GM12878 (cell line): ENCODE measurements around the gene DNASE1L3.

ENCODE experiments used
- ATF3 ChIP-seq: IDR thresholded peaks from 2 replicates; pipeline ENCODE4 v1.6.1; 2011; ENCODE audit warnings: low read depth, mild to moderate bottlenecking, low read length, moderate library complexity, borderline replicate concordance; ENCODE audit errors: extremely low read depth
- CEBPB ChIP-seq, 2 experiments: fragments of 150-350 bp in 1 of 2; IDR thresholded peaks; 2 replicates each; pipeline ENCODE4 v1.6.1; 2012 to 2014; ENCODE audit warnings: low read depth in 2 of 2, low read length in 2 of 2, borderline replicate concordance in 1 of 2, inconsistent platforms in 1 of 2
- CHD4 ChIP-seq: fragments of 200-600 bp; sonication (generic); IDR thresholded peaks from 2 replicates; pipeline ENCODE4 v1.6.1; 2016; ENCODE audit warnings: mild to moderate bottlenecking
- POLR2A ChIP-seq: IDR thresholded peaks from 2 replicates; pipeline ENCODE4 v1.6.1; 2011; ENCODE audit warnings: low read depth, mild to moderate bottlenecking, low read length
- RFX5 ChIP-seq: IDR thresholded peaks from 2 replicates; pipeline ENCODE4 v1.6.1; 2011; ENCODE audit warnings: low read depth, low read length, improper control_type of control experiment
- TF ChIP-seq, protein P1 (sequence below), 3 experiments: IDR thresholded peaks in 2 of 3; conservative IDR thresholded peaks in 1 of 3; 2 replicates each; pipeline ENCODE4 v1.5.1; 2011; ENCODE audit warnings: low read depth in 3 of 3, low read length in 3 of 3, mild to moderate bottlenecking in 3 of 3, control low read depth in 2 of 3, moderate library complexity in 2 of 3, inconsistent platforms in 1 of 3, mixed read lengths in 1 of 3; ENCODE audit not compliant: control insufficient read depth in 2 of 3, insufficient read depth in 1 of 3; ENCODE audit errors: extremely low read depth in 1 of 3
- TF ChIP-seq, protein P2 (sequence below): IDR thresholded peaks from 2 replicates; pipeline ENCODE4 v1.6.1; 2012; ENCODE audit warnings: low read depth, low read length, improper control_type of control experiment

DNA sequence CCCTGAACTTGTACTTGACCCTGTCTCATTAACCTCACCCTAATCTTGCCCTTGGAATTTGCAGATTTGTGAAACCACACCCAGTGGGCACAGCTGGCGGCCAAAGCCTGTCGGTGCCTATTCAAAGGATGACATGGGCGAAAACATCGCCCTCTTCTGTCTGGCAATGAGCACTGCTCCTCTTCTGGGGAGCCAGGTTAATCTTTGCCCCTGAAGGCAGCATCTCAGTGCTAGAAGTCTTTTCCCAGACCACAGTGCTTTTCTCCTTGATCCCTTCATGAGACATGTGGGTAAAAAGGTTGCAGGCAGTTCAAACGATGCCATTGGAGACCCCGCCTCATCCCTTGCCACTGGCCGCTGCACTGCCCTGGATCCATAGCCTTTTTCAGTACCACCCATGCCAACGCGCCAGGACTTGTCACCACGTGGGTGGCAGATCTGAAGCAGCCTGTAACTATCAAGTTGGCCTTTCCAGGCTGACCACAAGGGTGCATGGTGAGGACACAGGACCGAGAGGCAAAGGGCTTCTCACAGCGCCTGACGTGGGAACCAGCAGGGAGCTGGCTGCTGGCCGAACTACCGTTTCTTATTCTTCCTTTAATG lies 6.5 kb upstream of the DNASE1L3 start:
- TF ChIP-seq POLR2A (no peak), ATF3 (no peak), CEBPB (IDR thresholded peaks at IDR 0.05; ENCODE audit: borderline replicate concordance in 1 of 2, low read depth in 2 of 2, low read length in 2 of 2) (no peak), RFX5 (no peak), CHD4 (no peak)
- TF ChIP-seq, protein P1, sequence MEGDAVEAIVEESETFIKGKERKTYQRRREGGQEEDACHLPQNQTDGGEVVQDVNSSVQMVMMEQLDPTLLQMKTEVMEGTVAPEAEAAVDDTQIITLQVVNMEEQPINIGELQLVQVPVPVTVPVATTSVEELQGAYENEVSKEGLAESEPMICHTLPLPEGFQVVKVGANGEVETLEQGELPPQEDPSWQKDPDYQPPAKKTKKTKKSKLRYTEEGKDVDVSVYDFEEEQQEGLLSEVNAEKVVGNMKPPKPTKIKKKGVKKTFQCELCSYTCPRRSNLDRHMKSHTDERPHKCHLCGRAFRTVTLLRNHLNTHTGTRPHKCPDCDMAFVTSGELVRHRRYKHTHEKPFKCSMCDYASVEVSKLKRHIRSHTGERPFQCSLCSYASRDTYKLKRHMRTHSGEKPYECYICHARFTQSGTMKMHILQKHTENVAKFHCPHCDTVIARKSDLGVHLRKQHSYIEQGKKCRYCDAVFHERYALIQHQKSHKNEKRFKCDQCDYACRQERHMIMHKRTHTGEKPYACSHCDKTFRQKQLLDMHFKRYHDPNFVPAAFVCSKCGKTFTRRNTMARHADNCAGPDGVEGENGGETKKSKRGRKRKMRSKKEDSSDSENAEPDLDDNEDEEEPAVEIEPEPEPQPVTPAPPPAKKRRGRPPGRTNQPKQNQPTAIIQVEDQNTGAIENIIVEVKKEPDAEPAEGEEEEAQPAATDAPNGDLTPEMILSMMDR (IDR thresholded peaks at IDR 0.05 in 2 of 3, conservative IDR thresholded peaks at IDR 0.05 in 1 of 3; ENCODE audit: control insufficient read depth in 2 of 3, extremely low read depth in 1 of 3, insufficient read depth in 1 of 3, low read depth in 3 of 3, low read length in 3 of 3): peak; percentile 84 to 94 (median 89)
- TF ChIP-seq, protein P2, sequence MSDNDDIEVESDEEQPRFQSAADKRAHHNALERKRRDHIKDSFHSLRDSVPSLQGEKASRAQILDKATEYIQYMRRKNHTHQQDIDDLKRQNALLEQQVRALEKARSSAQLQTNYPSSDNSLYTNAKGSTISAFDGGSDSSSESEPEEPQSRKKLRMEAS: no peak
